HCT116 (cell line): ENCODE results near the gene CEACAM6. TPM values are rescaled to one million over a fixed set of nuclear protein-coding genes. Genes with fewer than 3 reads are reported as not detected.
"Not testable (repeated sequence)": the region's sequence is repeated elsewhere in the genome, so short reads cannot be mapped to it uniquely, and the experiment has no call there.

Source experiments
- ATAC-seq: fragments of 200-7000 bp; cut with Tn5 transposase; 2 replicates; pipeline ENCODE4 v1.9.1; 2020; ENCODE audit warnings: mild to moderate bottlenecking, moderate library complexity
- BruUV-seq: library from RNA; stranded (reverse); fragments of 400-500 nt; replicated peaks from 2 replicates; lab custom pipeline; 2021; lab: Mats Ljungman, UMichigan
- CTCF ChIA-PET: fragments of 300-600 bp; sonication (Branson Sonifier 250); formaldehyde crosslinking; loops from one replicate; lab custom pipeline; 2021; ENCODE audit warnings: antibody characterized with exemption; lab: Charles Lee
- POLR2A ChIA-PET: fragments of 300-600, 350-600 bp; sonication (Branson Sonifier 250); formaldehyde crosslinking; loops from one replicate; lab custom pipeline; 2021; ENCODE audit warnings: antibody characterized with exemption; lab: Charles Lee
- RAD21 ChIA-PET, 2 experiments: fragments of 300-600 bp; sonication (Branson Sonifier 250); formaldehyde crosslinking; loops; one replicate each; lab custom pipeline; 2023; ENCODE audit warnings: low total read pairs in 2 of 2; ENCODE audit not compliant: uncharacterized antibody in 2 of 2, unreplicated experiment in 2 of 2, low non-redundant PET in 1 of 2; lab: Charles Lee
- DNase-seq: peaks from one replicate; pipeline ENCODE4 v3.0.0-alpha.2; 2010; ENCODE audit warnings: low read depth, low spot score
- H2AFZ ChIP-seq: fragments of 200-600 bp; shearing (Covaris generic), sonication (generic); 2 replicates; pipeline ENCODE4 v1.6.1; 2017; ENCODE audit warnings: low read depth, mixed run types, mixed read lengths, antibody characterized with exemption, low read length; ENCODE audit not compliant: poor library complexity, severe bottlenecking
- H3K27ac ChIP-seq: 2 replicates; pipeline ENCODE4 v1.5.1; 2012; ENCODE audit warnings: low read depth, low read length
- H3K27me3 ChIP-seq: fragments of 200-600 bp; sonication (generic); 2 replicates; pipeline ENCODE4 v1.6.1; 2016; ENCODE audit warnings: mixed run types, low read length, mixed read lengths; ENCODE audit not compliant: insufficient read depth
- H3K36me3 ChIP-seq, 2 experiments: fragments of 200-500 bp in 1 of 2; fragments of 200-600 bp in 1 of 2; sonication (Bioruptor generic) in 1 of 2; sonication (generic) in 1 of 2; 2 replicates each; pipeline versions ENCODE4 v1.5.1 to v1.6.1; 2014 to 2016; ENCODE audit warnings: low read length in 2 of 2, inconsistent platforms in 1 of 2, mixed read lengths in 1 of 2, mixed run types in 1 of 2; ENCODE audit not compliant: insufficient read depth in 2 of 2, control insufficient read depth in 1 of 2
- H3K4me1 ChIP-seq, 2 experiments: fragments of 200-600 bp in 1 of 2; sonication (generic) in 1 of 2; 2 replicates each; pipeline versions ENCODE4 v1.5.1 to v1.6.1; 2012 to 2017; ENCODE audit warnings: low read length in 2 of 2, inconsistent platforms in 1 of 2, mild to moderate bottlenecking in 1 of 2, mixed read lengths in 1 of 2, mixed run types in 1 of 2, moderate library complexity in 1 of 2; ENCODE audit not compliant: insufficient read depth in 2 of 2, control insufficient read depth in 1 of 2
- H3K4me2 ChIP-seq: fragments of 200-600 bp; sonication (generic); 2 replicates; pipeline ENCODE4 v1.6.1; 2017; ENCODE audit warnings: mixed run types, low read length, mixed read lengths
- H3K4me3 ChIP-seq, 2 experiments: fragments of 200-600 bp in 1 of 2; sonication (generic) in 1 of 2; replicated peaks in 1 of 2; 2 replicates each; pipeline ENCODE4 v1.5.1; 2011 to 2016; ENCODE audit warnings: low read length in 2 of 2, control low read depth in 1 of 2, low read depth in 1 of 2, mild to moderate bottlenecking in 1 of 2, mixed read lengths in 1 of 2, mixed run types in 1 of 2
- H3K79me2 ChIP-seq: fragments of 200-600 bp; sonication (generic); 2 replicates; pipeline ENCODE4 v1.6.1; 2017; ENCODE audit warnings: mild to moderate bottlenecking, mixed run types, low read length, moderate library complexity, mixed read lengths; ENCODE audit not compliant: insufficient read depth
- H3K9ac ChIP-seq: fragments of 200-600 bp; sonication (generic); 2 replicates; pipeline ENCODE4 v1.6.1; 2016; ENCODE audit warnings: low read length, mixed read lengths
- H3K9me2 ChIP-seq: fragments of 200-600 bp; sonication (generic), shearing (Covaris generic); 2 replicates; pipeline ENCODE4 v1.6.1; 2017; ENCODE audit warnings: mixed run types, mild to moderate bottlenecking, moderate library complexity; ENCODE audit not compliant: insufficient read depth
- H3K9me3 ChIP-seq, 2 experiments: fragments of 200-500 bp in 1 of 2; fragments of 200-600 bp in 1 of 2; sonication (Bioruptor generic) in 1 of 2; sonication (generic) in 1 of 2; 2 replicates each; pipeline ENCODE4 v1.6.1; 2014 to 2017; ENCODE audit warnings: low read length in 2 of 2, mixed read lengths in 2 of 2, inconsistent platforms in 1 of 2, low read depth in 1 of 2, mild to moderate bottlenecking in 1 of 2, mixed run types in 1 of 2, moderate library complexity in 1 of 2; ENCODE audit not compliant: control insufficient read depth in 1 of 2, insufficient read depth in 1 of 2
- H4K20me1 ChIP-seq: fragments of 200-600 bp; sonication (generic), shearing (Covaris generic); 2 replicates; pipeline ENCODE4 v1.6.1; 2017; ENCODE audit warnings: mixed run types, mild to moderate bottlenecking, moderate library complexity; ENCODE audit not compliant: insufficient read depth
- ATF3 ChIP-seq: IDR thresholded peaks from 2 replicates; pipeline ENCODE4 v1.6.1; 2012
- CBX3 ChIP-seq: IDR thresholded peaks from 2 replicates; pipeline ENCODE4 v1.6.1; 2012; ENCODE audit warnings: low read depth
- CEBPB ChIP-seq: IDR thresholded peaks from 2 replicates; pipeline ENCODE4 v1.6.1; 2012; ENCODE audit warnings: low read depth
- EGR1 ChIP-seq: IDR thresholded peaks from 2 replicates; pipeline ENCODE4 v1.6.1; 2012; ENCODE audit warnings: low read depth
- FOSL1 ChIP-seq: IDR thresholded peaks from 2 replicates; pipeline ENCODE4 v1.6.1; 2012; ENCODE audit warnings: low read depth
- POLR2A ChIP-seq: IDR thresholded peaks from 2 replicates; pipeline ENCODE4 v1.7.0; 2011; ENCODE audit warnings: borderline replicate concordance; ENCODE audit not compliant: insufficient read depth, insufficient read length; ENCODE audit errors: extremely low read depth
- POLR2AphosphoS5 ChIP-seq: IDR thresholded peaks from 2 replicates; pipeline ENCODE4 v1.6.1; 2011; ENCODE audit warnings: mild to moderate bottlenecking, low read depth, low read length, moderate library complexity
- SIN3A ChIP-seq: IDR thresholded peaks from 2 replicates; pipeline ENCODE4 v1.6.1; 2012; ENCODE audit warnings: low read depth
- SP1 ChIP-seq: IDR thresholded peaks from 2 replicates; pipeline ENCODE4 v1.6.1; 2012; ENCODE audit warnings: low read depth
- SRF ChIP-seq: IDR thresholded peaks from 2 replicates; pipeline ENCODE4 v1.6.1; 2012; ENCODE audit warnings: low read depth
- YY1 ChIP-seq: IDR thresholded peaks from 2 replicates; pipeline ENCODE4 v1.6.1; 2011; ENCODE audit warnings: low read length, low read depth, moderate library complexity, mild to moderate bottlenecking; ENCODE audit not compliant: insufficient replicate concordance; ENCODE audit errors: extremely low read depth
- ZFX ChIP-seq: fragments of 450-650 bp; IDR thresholded peaks from 2 replicates; pipeline ENCODE4 v1.6.1; 2017
- ZNF274 ChIP-seq: fragments of 200-500 bp; sonication (Bioruptor generic); IDR thresholded peaks from 2 replicates; pipeline ENCODE4 v1.6.1; 2014; ENCODE audit warnings: mild to moderate bottlenecking, low read depth, low read length, inconsistent platforms
- intact Hi-C: fragments of 100-400 bp; cut with micrococcal nuclease; formaldehyde crosslinking; loops from 2 replicates; pipeline ENCODE4 v1.10.0; 2022
- total RNA-seq: library from RNA; stranded (reverse); gene quantifications from one replicate; pipeline ENCODE4 v1.2.1, GENCODE V29; 2021; ENCODE audit not compliant: unreplicated experiment
- TF ChIP-seq, protein P1 (sequence below): IDR thresholded peaks from 2 replicates; pipeline ENCODE4 v1.6.1; 2011; ENCODE audit warnings: mild to moderate bottlenecking, low read length, moderate library complexity; ENCODE audit not compliant: insufficient replicate concordance; ENCODE audit errors: extremely low read depth
- TF ChIP-seq, protein P2 (sequence below), 3 experiments: fragments of 200-600 bp in 1 of 3; sonication (generic) in 1 of 3; IDR thresholded peaks in 2 of 3; conservative IDR thresholded peaks in 1 of 3; 2 replicates each; pipeline ENCODE4 v1.5.1; 2012 to 2017; ENCODE audit warnings: low read depth in 2 of 3, low read length in 2 of 3, antibody characterized with exemption in 1 of 3, borderline replicate concordance in 1 of 3, control low read depth in 1 of 3, mild to moderate bottlenecking in 1 of 3, mixed read lengths in 1 of 3, mixed run types in 1 of 3, moderate library complexity in 1 of 3; ENCODE audit not compliant: insufficient read depth in 1 of 3

Gene CEACAM6
- total RNA-seq, 1 experiment from 2014 or later = 0.59 TPM

GRCh38 chr19:41767115-41767514 is 11.8 kb downstream of the CEACAM6 start (continued):
- TF ChIP-seq YY1 (no peak), FOSL1 (no peak)
- TF ChIP-seq, all 23 proteins: peak for 0

- POLR2A ChIA-PET, intact Hi-C loops: not testable (repeated sequence)
Measured at GRCh38 chr19:41768105-41768504, 12.8 kb downstream of the CEACAM6 start.

GRCh38 chr19:41769608-41770007 is 14.3 kb downstream of the CEACAM6 start:
- no peaks in the 10 kb centered on the region for H3K9me3 ChIP-seq
- POLR2A ChIA-PET = no interaction called here
- RAD21 ChIA-PET = no interaction called here
- no peak for DNase-seq
- H2AFZ ChIP-seq = no peak overlapping the region
- H3K36me3 ChIP-seq = no peaks in the 10 kb centered on the region
- H4K20me1 ChIP-seq = no peaks in the 10 kb centered on the region
- intact Hi-C loops = no loop called here
- no peaks in the 10 kb centered on the region for H3K9me2 ChIP-seq
- H3K27me3 ChIP-seq = peaks cover 57% of the 10 kb centered on the region
- H3K27ac ChIP-seq = no peak overlapping the region
- H3K4me1 ChIP-seq = peaks cover 0 to 11% of the 10 kb centered on the region in 2 experiments
- CTCF ChIA-PET = interaction anchor here (2.7 kb wide), 1 partner anchor 16 kb away, joined by 14 read pairs; no protein-coding TSS in a partner anchor
- ATAC-seq = no peak
- no peaks in the 10 kb centered on the region for H3K79me2 ChIP-seq
- H3K9ac ChIP-seq = no peak overlapping the region
- no peak overlapping the region for H3K4me2 ChIP-seq
- no peak overlapping the region for H3K4me3 ChIP-seq
- BruUV-seq = no TSS peak
- TF ChIP-seq EGR1 = no peak
- TF ChIP-seq CBX3 = no peak
- no peak for TF ChIP-seq ATF3
- no peak for TF ChIP-seq ZNF274
- TF ChIP-seq SIN3A = no peak
- TF ChIP-seq, protein P1, sequence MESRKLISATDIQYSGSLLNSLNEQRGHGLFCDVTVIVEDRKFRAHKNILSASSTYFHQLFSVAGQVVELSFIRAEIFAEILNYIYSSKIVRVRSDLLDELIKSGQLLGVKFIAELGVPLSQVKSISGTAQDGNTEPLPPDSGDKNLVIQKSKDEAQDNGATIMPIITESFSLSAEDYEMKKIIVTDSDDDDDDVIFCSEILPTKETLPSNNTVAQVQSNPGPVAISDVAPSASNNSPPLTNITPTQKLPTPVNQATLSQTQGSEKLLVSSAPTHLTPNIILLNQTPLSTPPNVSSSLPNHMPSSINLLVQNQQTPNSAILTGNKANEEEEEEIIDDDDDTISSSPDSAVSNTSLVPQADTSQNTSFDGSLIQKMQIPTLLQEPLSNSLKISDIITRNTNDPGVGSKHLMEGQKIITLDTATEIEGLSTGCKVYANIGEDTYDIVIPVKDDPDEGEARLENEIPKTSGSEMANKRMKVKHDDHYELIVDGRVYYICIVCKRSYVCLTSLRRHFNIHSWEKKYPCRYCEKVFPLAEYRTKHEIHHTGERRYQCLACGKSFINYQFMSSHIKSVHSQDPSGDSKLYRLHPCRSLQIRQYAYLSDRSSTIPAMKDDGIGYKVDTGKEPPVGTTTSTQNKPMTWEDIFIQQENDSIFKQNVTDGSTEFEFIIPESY = no peak
- TF ChIP-seq, protein P2, sequence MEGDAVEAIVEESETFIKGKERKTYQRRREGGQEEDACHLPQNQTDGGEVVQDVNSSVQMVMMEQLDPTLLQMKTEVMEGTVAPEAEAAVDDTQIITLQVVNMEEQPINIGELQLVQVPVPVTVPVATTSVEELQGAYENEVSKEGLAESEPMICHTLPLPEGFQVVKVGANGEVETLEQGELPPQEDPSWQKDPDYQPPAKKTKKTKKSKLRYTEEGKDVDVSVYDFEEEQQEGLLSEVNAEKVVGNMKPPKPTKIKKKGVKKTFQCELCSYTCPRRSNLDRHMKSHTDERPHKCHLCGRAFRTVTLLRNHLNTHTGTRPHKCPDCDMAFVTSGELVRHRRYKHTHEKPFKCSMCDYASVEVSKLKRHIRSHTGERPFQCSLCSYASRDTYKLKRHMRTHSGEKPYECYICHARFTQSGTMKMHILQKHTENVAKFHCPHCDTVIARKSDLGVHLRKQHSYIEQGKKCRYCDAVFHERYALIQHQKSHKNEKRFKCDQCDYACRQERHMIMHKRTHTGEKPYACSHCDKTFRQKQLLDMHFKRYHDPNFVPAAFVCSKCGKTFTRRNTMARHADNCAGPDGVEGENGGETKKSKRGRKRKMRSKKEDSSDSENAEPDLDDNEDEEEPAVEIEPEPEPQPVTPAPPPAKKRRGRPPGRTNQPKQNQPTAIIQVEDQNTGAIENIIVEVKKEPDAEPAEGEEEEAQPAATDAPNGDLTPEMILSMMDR (IDR thresholded peaks at IDR 0.05 in 2 of 3, conservative IDR thresholded peaks at IDR 0.05 in 1 of 3; ENCODE audit: borderline replicate concordance in 1 of 3, insufficient read depth in 1 of 3, low read depth in 2 of 3, low read length in 2 of 3) = no peak
- TF ChIP-seq POLR2AphosphoS5 = no peak
- TF ChIP-seq POLR2A = no peak
- TF ChIP-seq SP1 = no peak
- TF ChIP-seq SRF = no peak
- TF ChIP-seq ZFX = no peak
- no peak for TF ChIP-seq CEBPB

More at GRCh38 chr19:41768105-41768504, 12.8 kb downstream of the CEACAM6 start:
- peaks cover 72% of the 10 kb centered on the region for H3K27me3 ChIP-seq
- H3K4me1 ChIP-seq, H3K27ac ChIP-seq, H4K20me1 ChIP-seq, H3K4me3 ChIP-seq, H3K4me2 ChIP-seq, DNase-seq, H3K79me2 ChIP-seq, H2AFZ ChIP-seq, H3K9me3 ChIP-seq, ATAC-seq, H3K36me3 ChIP-seq, RAD21 ChIA-PET, H3K9ac ChIP-seq, H3K9me2 ChIP-seq, BruUV-seq: not testable (repeated sequence)
- CTCF ChIA-PET = interaction anchor here (1.5 kb wide), 1 partner anchor 15 kb away, joined by 13 read pairs; no protein-coding TSS in a partner anchor
